ENCODE results near the gene OR10A5.
"Not testable (repeated sequence)": the region's sequence is repeated elsewhere in the genome, so short reads cannot be mapped to it uniquely, and the experiment has no call there.

Gene OR10A5, protein sequence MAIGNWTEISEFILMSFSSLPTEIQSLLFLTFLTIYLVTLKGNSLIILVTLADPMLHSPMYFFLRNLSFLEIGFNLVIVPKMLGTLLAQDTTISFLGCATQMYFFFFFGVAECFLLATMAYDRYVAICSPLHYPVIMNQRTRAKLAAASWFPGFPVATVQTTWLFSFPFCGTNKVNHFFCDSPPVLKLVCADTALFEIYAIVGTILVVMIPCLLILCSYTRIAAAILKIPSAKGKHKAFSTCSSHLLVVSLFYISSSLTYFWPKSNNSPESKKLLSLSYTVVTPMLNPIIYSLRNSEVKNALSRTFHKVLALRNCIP

DNA sequence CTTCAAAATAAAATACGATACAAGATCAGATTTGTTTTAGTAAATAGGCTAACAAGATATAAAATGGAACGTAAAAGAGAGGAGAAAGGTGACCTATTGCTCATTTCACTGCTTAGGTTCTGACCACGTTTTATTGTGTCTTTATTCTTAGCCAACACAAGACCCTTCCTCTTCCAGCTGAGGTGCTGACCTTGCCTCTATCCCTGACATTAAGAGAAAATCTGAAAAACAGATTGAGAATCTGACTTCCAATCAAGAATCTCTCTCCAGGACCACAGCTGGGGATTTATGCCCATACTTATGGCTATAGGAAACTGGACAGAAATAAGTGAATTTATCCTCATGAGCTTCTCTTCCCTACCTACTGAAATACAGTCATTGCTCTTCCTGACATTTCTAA lies at the start of gene OR10A5:
Gene OR10A5, plus strand, starts transcription at position 301 of the 400 bp plus-strand sequence. Its CDS starts 0 bp downstream, at position 301.
- DNase-seq, result no peak

DNA sequence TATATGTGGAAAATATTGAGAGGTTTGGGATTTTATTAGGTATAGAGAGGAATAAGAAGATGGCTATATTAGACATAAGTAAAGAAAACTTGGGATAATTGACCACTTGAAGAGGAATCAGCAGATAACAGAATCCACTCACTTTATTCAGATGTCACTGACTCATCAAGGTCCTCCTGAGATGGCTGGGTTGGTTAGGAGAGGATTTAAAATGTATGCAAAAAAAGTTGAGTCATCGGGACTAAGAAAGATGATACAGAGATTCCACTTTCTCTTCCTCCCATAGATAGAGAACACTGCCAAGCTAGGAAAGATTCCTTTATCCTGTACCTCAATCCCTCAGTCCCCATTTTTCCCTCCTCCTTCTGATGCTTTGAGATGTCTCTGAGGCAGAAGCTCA lies 46.1 kb upstream of the OR10A5 start, which contains the start of gene OR6A2:
Gene OR6A2, minus strand, starts transcription at position 288 of the 400 bp plus-strand sequence. CDS start 3,981 bp downstream, outside the sequence.
- DNase-seq, result no peak

DNA sequence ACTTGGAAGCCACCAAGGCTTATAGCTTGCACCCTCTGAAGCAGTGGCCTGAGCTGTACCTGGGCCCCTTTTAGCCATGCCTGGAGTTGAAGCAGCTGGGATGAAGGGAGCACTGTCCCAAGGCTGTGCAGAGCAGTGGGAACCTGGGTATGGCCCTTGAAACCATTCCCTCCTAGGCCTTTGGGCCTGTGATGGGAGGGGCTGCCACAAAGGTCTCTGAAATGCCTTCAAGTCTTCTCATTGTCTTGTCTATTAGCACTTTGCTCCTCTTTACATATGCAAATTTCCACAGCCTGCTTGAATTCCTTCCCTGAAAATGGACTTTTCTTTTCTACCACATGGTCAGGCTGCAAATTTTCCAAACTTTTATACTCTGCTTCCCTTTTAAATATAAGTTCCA lies 44.4 kb upstream of the OR10A5 start:
- DNase-seq, result not testable (repeated sequence)

DNA sequence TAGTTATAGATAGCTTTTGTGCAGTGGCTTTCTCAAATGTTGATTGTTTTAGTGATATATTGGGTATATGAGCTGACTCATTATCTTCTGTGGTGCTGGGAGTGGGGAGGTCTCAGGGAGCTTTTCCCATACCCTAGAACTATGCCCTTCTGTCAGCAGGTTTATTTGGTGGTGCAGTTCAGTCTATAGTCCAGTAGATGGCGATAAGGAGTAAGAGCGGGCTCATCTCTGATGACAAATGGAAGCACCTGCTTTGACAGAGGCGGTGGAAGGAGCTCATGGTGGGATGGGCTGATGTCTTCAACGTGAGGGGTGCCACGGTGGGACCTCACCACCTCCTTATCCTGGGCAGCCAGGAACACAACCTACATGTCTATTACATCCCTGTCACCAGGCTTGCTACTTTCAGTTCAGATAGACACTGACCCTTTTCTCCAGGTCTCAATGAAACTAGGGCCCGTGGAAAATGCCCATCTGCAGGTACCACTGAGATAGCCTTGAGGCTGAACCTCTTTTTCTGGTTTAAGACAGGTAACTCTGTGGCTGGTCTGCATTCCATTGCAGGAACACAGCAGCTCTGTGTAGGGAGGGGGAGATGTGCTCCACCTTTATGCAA lies 33.0 kb upstream of the OR10A5 start:
- peak; percentile 11 for DNase-seq

DNA sequence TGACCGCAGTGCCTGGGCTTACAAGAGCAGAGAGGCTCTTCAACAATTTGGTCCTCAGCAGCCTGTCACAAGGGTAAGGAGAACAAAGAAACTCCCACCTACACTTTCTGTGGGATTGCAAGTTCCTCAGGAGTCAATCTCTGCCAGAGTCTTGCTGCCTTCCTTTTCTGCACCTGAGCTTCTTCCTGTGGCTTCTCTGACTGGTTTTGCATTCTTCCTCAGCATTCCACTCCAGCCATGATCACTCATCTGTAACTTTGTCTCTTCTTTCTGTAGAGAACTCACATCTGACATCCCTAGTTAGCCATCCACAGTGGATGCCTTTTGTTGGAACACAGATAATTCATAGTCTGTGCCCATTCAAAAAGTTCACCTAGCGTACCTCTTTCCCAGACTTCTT lies 31.8 kb upstream of the OR10A5 start:
- no peak for DNase-seq

DNA sequence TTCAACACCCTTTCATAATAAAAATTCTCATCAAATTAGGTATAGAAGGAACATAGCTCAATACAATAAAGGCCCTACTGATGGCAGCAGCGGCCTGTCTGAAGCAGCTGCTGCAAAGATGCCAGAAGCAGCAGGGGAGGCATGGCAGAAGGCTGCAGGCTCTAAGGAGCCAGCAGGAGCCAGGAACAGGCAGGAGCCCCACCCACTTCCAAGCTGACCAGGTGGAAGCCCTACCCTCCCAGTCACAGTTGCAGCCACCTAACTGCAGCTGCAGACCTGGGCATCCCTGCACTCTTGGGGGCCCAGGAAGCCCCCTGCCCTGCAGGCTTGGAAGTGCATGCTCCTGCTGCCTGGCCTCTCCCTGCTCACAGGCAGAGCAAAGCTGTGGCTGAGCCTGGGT lies 27.8 kb upstream of the OR10A5 start:
- no peak for DNase-seq

DNA sequence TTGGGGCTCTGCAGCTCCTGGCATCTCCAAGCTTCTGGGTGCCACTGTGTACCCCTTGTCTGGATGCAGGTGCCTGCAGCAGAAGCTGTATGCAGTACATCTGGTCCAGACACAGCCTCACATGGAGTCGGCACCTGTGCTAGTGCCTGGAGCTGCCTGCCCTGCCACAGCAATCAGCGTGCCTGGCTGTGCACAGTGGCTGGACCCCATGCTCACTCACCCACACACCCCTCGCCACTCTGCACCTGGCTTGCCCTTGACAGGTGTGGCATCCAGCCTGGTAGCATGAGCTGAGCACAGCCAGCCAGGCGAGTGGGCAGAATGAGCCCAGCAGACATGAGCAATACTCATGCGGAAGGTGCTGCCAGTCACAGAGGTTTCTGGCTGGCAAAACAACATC lies 26.5 kb upstream of the OR10A5 start:
- no peak for DNase-seq

DNA sequence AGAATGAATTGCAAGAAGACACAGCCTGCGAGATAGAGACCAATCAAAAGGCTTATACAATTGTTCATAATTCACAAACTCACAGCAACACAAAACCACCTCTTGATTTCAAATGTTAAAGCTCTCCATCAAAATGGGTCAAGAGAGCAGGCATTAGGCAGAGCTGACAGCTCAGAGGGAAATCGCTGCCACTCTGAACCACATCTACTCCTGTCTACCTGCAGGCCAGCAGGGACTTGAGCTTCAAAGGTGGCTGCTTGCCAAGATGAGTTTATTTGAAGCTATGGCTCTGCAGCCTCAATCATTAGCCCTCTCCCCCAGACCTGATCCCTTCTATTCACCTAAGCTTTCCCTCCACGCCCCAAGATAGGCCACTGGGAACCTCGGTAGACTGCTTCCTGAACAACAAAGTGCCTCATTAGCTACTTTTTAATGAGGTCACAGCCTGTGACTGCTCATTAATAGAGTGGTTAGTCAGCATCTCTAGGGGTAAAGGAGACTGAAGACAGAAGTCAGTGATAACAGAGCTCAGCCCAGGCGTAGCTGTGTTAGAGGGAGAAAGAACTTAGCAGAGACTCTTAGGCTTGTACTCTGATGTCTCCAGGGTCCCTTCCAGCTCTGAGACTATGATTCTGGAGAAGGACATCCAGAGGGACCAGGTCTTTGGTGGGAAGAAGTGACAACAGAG lies 21.2 kb upstream of the OR10A5 start:
- no peak for DNase-seq

DNA sequence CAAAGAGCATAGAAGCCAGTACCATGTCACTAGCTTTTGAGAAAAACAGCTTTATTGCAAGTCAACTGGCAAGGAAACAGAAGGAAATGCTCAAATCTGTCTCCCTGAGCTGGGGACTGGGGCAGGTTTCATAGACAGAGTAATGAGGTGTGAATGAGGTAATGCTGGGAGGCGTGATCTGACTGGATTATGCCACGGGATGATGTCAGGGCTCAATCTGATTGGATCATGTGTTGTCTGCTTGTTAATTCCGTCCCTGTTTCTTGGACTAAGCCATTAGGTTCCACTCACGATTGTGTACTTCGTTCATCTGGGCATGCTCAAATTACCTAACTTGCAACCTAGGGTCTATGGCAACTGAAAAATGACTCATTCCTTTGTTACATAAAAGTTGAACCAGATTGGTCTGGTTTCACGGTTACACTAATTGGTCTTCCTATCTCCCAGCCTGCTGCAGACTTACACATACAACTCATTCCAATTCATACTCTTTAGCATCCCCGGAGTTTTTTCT lies 20.2 kb upstream of the OR10A5 start:
- no peak for DNase-seq

DNA sequence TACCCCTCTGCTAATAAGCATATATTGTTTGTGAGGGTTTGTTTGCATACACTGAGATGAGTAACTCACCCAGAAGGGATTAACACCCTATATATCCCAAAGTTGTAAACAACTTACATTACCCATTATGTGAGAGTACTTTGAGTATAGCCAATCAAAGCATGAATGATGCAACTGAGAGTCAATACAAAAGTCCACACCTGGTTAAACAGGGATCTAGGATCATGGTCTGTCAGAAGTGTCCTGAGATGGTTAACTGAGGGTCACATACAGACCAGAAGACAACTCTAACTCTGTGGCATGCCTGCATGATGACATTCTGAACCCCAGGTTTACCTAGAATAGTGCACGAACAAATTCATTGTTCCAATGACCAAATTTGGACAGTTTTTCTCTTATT lies 17.4 kb upstream of the OR10A5 start:
- no peak for DNase-seq

DNA sequence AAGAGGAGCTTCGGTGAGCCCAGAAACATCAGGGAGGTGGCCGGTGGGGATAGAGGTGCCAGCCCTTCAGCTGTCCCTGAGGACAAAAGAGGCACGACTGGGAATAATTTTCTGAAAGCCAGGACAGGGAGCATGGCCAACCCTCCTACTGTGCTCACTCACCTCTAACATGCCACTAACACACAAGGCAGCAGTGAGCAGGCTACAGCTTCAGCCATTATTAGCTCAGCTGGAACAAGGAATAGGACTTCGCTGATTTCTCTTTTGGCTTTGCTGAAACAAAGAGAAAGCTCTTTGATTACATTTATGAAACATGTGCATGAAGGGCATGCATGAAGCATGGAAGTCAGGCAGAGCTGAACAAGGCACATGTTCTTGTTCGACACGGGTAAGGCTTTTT lies 12.1 kb upstream of the OR10A5 start:
- DNase-seq, result no peak

DNA sequence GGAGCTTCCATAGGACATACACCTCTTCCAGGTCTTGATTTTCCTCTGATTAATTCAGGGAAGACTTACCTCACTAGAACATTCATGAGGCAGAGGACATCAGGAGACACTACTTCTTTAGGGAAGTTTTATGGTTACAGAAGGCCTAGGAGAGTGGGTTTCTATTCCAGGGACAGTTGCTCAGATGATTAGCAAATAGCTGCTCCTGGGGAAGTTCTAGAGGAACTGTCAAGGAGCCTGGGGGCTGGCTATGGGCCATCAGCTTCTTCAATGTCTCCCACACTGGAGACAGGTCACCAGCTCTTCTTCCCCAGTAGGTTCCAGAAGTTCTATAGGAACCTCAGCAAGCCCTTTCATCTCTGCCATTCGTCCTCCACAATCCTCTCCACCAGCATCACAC lies 11.5 kb upstream of the OR10A5 start:
- DNase-seq, result no peak

DNA sequence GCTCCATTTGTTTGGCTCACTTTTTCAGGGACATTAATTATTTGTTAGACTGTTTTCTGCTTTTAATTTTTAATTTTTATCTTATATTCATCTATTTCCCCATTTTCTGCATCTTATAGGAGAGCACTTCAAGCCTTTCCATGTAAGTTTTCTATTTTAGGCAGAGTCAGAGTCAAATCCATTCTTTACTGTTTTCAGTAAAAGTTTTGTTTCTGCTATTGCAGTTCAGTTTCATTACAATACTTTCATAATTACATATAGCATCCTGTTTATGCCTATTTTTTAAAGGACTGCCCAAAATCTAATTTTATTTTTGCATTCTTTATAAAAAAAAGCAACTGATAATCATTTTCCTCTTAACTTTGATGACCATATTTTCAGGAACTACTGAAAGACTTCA lies 3.8 kb upstream of the OR10A5 start:
- no peak for DNase-seq

DNA sequence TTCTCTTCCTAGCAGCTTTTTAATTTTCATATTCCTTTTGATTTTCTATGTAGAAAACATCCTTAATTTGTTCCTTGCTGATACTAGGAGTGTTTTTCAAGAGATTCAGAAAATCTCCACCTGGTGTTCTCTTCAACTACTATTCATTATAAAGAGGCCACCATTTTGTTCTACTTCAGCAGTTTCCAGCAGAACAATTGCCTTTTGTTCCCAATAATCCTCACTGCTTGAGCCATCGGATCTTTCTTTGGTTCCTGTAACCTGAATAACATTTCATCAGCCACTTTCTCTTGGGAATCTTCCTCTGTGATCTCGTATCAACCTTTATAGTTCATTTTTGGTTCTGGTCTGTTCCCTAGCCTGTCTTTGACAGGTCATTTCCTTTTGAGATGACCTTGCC lies 1.8 kb upstream of the OR10A5 start:
- no peak for DNase-seq

DNA sequence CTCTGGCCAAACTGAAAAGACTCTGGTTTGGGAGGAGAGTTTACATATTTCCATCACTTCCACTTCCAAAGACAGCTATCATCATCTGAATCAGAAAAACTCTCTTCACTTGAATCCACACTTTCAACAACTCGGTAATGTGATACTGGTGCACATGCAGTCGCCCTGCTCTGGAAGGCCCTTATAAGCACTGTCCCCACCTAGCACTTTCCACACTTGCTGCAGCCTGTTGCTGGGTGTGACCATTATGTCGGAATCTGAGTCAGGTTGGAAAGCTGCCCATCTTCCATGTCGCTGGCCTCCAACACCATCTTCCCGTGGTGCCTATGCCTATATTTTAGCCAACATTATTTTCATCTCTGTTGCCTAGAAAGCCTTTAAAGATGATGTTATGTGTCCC lies 1.1 kb upstream of the OR10A5 start:
- no peak for DNase-seq

DNA sequence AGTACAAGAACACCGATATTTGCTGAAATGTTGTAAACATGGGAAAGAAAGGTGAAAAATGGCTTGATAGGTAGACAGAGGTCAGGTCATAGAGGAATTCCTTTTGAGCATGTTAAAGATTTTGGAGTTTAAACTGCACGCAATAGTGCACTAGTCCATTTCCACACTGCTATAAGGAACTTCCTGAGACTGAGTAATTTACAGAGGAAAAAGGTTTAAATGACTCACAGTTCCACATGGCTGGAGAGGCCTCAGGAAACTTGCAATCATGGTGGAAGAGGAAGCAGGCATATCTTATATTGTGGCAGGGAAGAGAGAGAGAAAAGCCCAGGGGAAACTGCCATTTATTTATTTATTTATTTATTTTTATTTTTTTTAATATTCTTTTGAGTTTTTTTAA lies 5.0 kb downstream of the OR10A5 start:
- DNase-seq, result no peak

DNA sequence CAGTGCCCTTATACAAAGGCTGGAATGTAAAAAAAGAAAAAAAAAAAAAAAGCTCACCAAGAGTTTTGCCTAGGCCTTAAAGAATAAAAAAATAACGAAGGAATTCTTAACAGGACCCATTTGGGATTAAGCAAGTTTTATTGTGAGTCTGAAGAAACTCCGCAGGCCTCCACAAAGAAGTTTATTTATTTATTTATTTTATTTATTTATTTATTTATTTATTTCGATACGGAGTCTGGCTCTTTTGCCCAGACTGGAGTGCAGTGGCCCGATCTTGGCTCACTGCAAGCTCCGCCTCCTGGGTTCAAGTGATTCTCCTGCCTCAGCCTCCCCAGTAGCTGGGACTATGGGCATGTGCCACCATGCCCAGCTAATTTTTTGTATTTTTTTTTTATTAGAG lies 9.3 kb downstream of the OR10A5 start:
- DNase-seq, result not testable (repeated sequence)

DNA sequence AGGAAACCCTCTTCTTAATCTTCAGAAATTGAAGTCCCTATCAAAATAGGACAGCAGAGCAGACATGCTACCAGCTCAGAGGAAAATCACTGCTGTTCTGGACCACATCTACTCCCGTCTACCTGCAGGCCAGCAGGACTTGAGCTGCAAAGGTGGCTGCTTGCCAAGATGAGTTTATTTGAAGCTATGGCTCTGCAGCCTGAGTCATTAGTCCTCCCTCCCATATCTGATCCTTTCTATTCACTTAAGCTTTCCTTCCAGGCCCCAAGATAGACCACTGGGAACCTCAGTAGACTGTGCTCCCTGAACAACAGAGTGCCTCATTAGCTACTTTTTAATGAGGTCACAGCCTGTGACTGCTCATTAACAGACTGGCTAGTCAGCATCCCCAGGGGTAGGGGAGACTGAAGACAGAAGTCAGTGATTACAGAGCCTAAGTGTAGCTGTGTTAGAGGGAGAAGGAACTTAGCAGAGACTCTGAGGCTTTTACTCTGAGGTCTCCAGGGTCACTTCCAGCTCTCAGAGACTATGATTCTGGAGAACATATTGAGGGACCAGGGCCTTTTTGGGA lies 10.6 kb downstream of the OR10A5 start:
- no peak for DNase-seq

DNA sequence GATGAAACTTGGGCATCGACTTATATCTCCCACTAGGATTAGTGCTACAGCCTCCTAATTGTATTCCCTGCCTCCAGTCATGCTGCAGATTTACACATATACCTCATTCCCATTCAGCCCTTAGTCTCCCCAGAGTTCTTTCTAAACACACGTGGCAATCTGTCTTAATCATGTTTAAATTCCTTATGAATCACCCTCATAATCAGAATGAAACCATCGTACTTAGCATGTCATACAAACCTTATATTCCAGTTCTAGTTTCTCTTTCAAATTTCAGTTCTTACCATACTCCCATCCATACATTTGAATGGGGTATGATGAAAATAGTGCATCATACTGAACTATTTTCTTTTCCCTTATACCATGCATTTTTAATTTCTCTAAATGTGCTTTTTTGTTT lies 11.4 kb downstream of the OR10A5 start:
- DNase-seq, result no peak

DNA sequence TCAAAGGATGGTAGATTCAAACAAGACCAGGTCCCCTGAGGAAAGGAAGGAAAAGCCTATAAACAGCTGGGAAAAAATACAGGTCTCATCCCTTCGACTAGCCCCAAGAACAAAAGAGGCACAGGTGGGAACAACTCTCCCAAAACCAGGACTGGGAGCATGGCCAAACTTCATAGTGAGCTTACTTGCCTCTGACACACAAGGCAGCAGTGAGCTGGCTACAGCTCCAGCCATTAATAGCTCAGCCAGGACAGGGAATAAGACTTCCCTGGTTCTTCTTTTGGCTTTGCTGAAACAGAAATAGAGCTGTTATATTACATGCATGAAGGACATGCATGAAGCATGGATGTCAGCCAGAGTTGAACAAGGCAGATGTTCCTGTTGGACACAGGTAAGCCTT lies 17.5 kb downstream of the OR10A5 start, which contains the start of gene OR10A2:
Gene OR10A2, plus strand, starts transcription at position 97 of the 400 bp plus-strand sequence. CDS start 6,698 bp downstream, outside the sequence.
- DNase-seq, result no peak

DNA sequence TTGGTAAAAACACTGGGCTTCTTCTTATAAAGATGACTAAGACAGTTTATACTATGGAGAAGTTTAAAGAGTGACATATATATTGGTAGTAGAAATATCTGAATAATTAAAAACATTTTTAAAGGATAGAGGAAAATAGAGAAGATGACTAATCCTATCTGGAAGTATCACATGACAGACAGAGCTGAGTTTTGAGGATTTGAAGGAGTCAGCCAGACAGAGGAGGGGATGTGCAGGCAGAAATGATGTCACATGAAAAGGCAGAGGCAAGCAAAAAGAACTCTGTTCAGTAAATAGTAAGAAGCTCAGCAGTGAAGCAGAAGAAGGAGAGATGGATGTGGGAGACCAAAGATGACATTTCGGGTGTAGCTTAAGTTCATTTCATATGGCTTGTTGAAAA lies 19.0 kb downstream of the OR10A5 start:
- DNase-seq, result no peak

DNA sequence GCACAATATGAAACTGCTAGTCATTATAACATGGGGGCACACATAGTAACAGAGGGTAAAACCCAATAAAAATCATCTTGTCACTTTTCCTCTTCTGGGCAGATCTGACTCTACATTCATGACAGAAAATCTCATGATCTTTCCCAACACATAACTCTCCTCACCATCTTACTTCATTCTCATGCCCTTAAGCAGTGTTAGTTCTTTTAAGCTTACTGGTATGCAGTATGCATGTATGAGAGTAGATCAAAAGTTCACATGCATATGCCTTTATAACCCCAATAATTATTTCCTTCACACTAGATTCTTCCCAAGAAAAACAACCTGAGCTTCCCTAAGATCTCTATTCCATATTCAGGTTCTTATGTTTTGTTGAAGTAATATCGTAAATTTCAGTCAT lies 25.8 kb downstream of the OR10A5 start:
- no peak for DNase-seq

DNA sequence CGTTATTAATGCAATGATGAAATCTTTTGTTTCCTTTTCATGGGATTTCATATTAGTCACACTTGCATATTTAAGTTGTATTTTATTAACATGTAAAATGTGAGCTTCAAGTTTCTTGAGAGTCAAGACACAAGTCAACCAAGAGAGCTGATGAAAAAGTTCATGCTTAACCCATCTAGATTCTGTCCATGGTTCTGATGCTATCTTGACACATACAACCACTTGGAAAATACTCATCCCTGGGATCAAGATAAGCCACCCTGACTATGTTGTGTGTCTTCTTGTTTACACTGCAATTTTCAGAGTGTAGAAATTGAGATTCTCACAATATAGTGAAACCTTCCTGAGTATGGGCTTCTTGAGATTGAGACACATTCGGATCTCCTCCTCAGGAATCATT lies 30.3 kb downstream of the OR10A5 start:
- DNase-seq, result no peak

Data from activated naive CD4-positive, alpha-beta T cell treated with Interleukin-2 at 50 U/mL for 16 hours (primary cell).